PC-9 (cell line): Measurements from ENCODE around the gene TSPAN10.

ENCODE experiments used
- CTCF ChIP-seq: fragments of 200-600 bp; sonication (generic); conservative IDR thresholded peaks from 2 replicates; pipeline ENCODE4 v1.6.1; 2017; ENCODE audit warnings: mixed run types, antibody characterized with exemption, mild to moderate bottlenecking, moderate library complexity
- EZH2 ChIP-seq: fragments of 200-600 bp; sonication (generic); IDR thresholded peaks from 2 replicates; pipeline ENCODE4 v1.8.0; 2017; ENCODE audit warnings: antibody characterized with exemption, low read depth

GRCh38 chr17:81655378-81656117 is 18.6 kb downstream of the TSPAN10 start:
- TF ChIP-seq CTCF, result no peak
- no peak for TF ChIP-seq EZH2
